ENCODE measurements around the gene TRIP6.

Gene TRIP6

GRCh38 chr7:100867040-100867775 lies at the start of gene TRIP6:
Gene TRIP6 (plus strand): TSS chr7:100867387. CDS start chr7:100867498, 111 bp downstream.
- no peak for TF ChIP-seq CTCF (IDR thresholded peaks at IDR 0.05; ENCODE audit: low read depth, low read length)

GRCh38 chr7:100818366-100818765 lies 48.8 kb upstream of the TRIP6 start:
- TF ChIP-seq CTCF (IDR thresholded peaks at IDR 0.05; ENCODE audit: low read depth, low read length), result no peak
- no peak overlapping the region for H3K4me3 ChIP-seq (ENCODE audit: low read depth, low read length)

More at GRCh38 chr7:100867040-100867775, at the start of gene TRIP6:
- peak within 1 kb of the TSS; percentile 98 for H3K4me3 ChIP-seq (ENCODE audit: low read depth, low read length)

- no peak overlapping the region for H3K4me3 ChIP-seq (ENCODE audit: low read depth, low read length)
- no peak for TF ChIP-seq CTCF (IDR thresholded peaks at IDR 0.05; ENCODE audit: low read depth, low read length)
Observed at GRCh38 chr7:100818825-100819224, 48.4 kb upstream of the TRIP6 start.

GRCh38 chr7:100819586-100819985 lies 47.6 kb upstream of the TRIP6 start:
- H3K4me3 ChIP-seq (ENCODE audit: low read depth, low read length), result no peak overlapping the region
- TF ChIP-seq CTCF (IDR thresholded peaks at IDR 0.05; ENCODE audit: low read depth, low read length), result no peak

- no peak for TF ChIP-seq CTCF (IDR thresholded peaks at IDR 0.05; ENCODE audit: low read depth, low read length)
Observed at GRCh38 chr7:100822236-100823139, 44.7 kb upstream of the TRIP6 start.

GRCh38 chr7:100823140-100823525 lies 44.1 kb upstream of the TRIP6 start:
- no peak overlapping the region for H3K4me3 ChIP-seq (ENCODE audit: low read depth, low read length)
- no peak for TF ChIP-seq CTCF (IDR thresholded peaks at IDR 0.05; ENCODE audit: low read depth, low read length)

More at GRCh38 chr7:100822236-100823139, 44.7 kb upstream of the TRIP6 start:
- no peak overlapping the region for H3K4me3 ChIP-seq (ENCODE audit: low read depth, low read length)

- TF ChIP-seq CTCF (IDR thresholded peaks at IDR 0.05; ENCODE audit: low read depth, low read length), result no peak
- no peak overlapping the region for H3K4me3 ChIP-seq (ENCODE audit: low read depth, low read length)
Observed at GRCh38 chr7:100823534-100823933, 43.7 kb upstream of the TRIP6 start.
